NOMO-1 treated with DMSO at 0.1 percent for 48 hours (cell line): ENCODE measurements around the gene GALNT12.

Experiments
- DNase-seq: peaks from one replicate; lab custom pipeline; 2025; ENCODE audit not compliant: unreplicated experiment; lab: John Stamatoyannopoulos, UW

Gene GALNT12

DNA sequence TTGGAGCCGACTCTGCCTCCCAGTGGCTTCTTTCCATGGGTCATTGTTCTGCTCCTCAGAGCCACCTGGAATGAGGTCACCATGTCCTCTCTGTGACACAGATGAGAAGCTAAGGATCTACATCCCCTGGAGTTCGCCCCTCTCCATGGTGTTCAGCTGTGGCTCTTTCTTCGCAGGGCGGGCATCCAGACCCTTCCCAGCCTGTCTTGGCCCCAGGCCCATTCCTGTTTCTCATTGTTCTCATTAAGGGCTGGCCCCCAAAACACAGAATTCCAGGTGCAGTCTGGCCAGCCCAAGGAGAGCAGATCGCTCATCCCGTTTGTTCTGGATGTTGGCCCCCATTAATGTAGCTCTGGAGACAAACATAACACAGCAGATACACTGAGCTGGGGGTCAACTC lies 69.8 kb downstream of the GALNT12 start:
- no peak for DNase-seq

DNA sequence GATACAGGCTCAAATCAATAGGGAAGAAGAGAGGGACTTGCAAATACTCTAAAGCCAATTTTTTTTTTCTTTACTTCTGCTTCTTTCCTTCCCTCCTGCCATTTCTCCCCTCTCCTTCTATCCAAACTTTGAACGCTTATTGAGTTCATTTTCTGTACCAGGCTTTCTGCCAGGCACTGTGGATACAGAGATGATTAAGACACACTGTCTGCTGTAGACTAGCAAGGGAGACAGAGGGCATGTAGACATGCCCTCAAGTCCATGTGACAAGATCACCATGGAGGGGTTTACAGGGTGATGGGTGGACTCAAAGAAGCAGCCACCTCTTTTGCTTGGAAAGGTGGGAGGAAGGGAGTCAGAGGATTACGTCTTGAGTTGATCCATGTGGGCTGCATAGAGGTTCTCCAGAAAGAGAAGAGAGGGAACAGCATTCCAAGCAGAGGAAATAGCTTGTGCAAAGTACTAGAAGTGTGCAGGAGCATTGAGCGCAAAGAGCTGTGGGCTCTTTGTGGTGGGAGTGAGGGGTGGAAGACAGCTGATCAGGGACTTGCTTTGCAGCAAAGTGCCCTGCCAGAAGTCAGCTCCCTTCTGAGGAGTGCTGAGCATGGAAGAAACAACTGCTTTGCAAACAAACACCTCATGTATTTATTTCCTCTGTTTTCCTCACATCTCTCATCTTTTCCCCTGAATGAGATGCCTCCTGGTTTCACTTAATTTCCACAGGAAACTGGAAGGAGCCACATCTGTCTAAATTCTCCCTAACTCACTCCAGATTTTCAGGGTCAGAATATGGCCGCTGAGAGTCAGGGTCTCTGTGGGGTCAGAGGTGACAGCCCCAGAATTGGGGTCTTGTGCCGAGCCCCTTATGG lies 71.9 kb downstream of the GALNT12 start:
- DNase-seq: no peak

DNA sequence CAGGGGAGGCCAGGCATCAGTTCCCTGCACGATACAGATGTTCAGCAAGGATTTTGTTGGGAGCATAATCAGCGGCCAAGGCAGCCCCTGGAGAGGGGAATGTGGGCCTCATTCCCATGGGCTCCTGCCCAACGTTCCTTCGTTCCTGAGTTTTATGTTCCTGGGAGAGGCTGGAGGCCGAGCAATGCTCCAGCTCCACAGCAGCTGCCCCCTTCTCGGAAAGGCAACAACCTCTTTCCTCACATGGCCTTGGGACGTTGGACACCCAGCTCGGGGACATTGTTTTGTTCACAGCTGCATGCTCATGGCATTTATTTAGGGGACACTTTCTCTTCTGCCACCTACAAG lies 72.5 kb downstream of the GALNT12 start:
- no peak for DNase-seq

DNA sequence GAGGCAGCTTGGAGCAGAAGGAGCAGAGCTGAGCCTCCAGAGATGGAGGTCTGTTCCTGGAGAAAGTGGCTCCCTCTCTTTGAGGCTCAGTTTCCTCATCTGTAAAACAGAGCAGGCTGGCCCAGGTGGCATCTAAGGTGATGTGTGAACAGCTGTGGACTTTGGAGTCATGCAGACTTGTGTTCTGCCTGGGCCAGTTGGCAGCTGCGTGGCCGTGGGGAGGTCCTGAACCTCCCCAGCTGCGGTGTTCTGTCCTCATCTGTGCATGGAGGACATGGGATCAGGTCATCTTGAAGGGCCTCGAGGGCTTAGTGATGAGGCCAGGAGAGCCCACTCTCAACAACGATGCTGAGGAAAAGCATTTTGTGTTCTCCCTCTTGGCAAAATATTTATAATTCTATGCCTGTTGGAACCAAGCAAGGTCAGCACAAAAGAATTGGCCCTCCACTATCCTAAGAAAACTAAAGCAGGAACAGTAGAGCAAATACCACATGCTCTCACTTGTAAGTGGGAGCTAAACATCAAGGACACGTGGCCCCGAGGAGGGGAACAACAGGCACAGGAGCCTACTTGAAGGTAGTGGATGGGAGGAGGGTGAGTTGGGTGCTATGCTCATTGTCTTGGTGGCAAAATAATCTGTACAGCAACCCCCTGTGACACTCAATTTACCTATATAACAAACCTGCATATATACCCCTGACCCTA lies 73.0 kb downstream of the GALNT12 start:
- DNase-seq: no peak

DNA sequence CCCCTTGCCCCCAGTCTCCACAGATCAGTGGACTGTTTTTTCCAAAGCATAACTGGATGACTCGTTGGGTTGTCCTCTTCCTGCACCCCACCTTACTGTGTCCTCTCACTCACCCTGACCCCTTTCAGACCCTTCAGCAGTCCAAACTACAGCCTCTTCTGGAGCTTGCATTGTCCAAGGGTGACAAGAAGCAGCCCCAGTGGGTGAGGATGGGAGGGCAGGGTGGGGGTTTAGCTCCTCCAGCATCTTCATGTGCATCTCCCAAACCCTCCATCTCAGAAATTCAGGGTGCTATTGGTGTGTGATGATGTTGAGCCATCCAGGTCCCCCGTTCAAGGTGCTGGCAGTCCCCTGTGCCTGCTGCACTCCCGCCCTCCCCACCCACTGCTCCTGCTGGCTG lies 73.9 kb downstream of the GALNT12 start:
- DNase-seq: no peak

DNA sequence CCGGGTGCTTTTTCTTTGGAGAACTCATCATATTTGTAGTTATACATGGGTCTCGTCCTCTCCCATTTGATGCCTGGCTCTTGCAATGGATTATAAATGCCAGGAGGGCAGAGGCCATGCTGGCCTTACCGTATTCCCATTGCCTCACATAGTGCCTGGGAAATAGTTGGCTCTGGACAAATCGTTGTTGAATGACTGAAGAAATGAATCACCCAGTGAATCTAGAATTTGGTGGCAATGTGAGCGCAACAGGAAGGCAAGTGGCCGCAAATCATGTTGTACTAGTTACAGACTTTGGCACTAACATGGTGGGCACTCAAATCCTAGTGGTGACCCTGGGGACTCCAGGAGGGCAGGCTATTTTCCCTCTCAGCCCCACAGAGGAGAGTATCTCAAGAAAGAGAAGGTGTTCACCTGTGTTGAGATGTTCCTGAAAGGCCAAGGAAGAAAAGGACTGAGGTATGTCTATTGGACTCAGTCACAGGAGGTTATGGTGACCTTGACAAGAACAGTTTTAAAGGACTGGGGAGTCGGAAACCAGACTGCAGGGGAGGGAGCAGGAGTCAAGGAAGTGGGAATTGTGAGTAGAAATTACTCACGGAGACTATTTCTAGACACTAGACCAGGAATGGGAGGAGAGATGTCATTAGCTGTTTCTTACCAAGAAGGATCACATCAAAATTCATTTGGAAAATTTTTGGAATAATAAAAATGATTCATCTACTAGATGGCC lies 74.5 kb downstream of the GALNT12 start:
- DNase-seq: no peak

DNA sequence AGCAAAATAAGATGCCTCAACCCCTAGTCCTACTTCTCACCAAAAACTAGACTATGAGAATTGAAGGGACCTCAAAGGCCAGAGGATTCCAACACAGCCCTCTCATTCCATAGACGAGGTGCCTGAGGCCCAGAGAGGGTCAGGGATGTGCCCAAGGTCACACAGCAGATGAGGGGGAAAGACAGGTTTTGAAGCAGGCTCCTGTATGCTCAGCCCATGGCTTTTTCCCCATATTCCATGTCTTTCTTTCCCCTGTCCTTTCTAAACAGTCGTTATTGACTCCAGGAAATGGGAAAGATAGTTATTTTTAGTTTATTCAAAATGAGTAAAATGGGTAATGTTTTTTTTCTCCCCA lies 75.1 kb downstream of the GALNT12 start:
- no peak for DNase-seq

DNA sequence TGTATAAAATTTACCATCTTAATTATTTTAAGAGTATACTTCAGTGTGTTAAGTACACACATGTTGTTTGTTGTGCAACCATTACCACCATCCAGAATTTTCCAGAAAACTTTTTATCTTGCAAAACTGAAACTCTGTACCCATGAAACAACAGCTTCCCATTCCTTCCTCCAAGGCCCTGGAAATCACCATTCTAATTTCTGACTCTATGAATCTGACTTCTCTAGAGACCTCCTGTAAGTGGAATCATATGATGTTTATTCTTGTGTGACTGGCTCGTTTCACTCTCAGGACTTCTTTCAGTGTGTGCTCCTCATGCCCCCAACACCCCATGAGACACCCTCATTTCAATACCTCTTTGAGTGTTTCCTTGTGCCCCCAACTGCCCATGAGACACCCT lies 75.8 kb downstream of the GALNT12 start:
- no peak for DNase-seq

DNA sequence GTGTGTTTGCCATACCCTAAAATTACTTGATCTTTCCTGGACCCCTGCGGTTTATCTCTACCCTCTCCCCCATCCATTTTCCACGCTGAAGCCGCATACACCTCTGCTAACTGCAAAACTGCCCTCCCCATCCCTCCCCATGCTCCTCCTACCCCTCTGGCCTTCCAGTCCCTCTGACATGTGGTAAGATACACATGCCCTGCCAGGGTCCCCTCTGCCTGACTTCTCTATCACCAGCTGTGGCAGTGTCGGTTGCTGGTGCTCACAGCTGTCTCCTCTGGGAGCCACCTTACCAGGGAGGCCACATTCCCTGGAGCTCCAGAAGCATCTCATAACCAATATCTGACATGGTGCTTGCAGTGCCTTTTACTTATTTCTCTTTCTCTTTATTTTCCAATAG lies 77.4 kb downstream of the GALNT12 start:
- DNase-seq: no peak

DNA sequence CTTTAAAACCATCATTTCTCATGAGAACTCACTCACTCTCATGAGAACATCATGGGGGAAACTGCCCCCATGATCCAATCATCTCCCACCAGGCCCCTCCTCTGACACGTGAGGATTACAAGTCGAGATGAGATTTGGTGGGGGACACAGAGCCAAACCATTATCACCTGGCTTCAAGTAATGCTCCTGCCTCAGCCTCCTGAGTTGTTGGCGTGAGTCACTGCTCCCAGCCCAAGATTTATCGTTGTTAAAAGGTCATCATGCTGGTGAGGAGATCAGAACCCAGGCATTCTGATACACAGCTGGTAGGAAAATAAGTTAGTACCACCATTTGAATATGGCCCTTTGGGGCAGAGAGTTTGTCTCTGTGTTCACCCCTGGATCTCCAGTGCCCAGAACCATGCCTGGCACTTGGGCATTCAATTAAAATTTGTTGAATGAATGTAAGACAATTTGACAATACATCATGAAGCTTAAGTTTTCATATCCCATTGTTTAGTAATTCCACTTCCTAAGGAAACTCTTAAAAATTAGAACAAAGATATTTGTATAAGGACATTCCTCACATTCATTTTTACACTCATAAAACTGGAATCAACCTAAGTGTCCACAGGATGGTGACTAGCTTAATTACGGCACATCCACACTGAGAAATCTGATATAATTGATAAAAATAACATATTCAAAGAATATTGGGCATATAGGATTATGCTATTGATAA lies 78.3 kb downstream of the GALNT12 start:
- no peak for DNase-seq

DNA sequence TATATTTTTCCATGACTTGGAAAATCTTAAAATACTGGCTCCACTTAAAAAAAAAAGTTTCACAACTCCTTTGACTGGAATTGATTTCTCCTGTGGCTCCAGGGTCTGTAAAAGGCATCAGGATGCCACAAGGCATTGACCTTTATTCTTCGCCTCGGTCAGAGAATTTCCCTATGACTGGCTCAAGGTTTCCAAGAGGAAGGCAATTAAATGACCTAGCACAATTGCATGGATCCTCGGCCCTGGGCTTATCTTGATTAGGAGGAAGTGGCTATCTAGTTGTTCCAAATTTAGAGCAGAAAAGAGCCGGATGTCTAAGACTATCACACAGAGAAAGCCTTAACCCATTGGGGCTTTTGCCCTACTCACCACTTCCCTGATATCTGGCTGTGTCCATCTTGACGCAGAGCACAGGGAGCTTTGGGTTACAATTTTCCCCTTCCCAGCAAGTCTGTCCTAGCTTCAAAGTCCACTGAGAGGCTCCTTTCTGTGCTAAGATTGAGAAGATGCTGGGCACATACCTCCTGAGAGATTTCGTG lies 79.3 kb downstream of the GALNT12 start:
- DNase-seq: peak; percentile 65

DNA sequence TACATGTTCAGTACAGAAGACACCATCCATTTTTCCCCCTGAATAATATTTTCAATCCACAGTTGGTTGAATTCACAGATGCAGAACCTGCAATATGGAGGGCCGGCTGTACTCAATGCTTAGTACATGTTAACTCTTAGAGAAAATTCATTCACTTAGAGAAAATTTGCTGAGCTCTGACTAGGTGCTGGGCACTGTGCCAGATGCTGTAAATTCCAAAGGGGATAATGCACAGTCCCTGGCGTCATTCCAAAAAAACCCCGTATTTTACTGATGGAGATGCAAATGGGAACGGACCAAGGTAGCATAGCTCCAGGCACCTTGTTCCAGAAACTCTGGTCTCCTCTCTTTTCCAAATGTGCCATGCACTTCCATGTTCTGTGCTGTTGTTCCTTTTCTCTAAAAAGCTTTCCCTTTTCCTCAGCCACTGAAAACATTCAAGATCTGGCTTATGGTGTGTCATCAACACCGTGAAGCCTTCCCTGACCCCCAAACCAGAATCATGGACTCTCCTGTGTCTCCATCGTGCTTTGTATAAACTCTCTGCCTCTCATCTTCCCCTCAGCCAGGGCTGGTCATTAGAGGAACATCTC lies 80.5 kb downstream of the GALNT12 start:
- DNase-seq: no peak

DNA sequence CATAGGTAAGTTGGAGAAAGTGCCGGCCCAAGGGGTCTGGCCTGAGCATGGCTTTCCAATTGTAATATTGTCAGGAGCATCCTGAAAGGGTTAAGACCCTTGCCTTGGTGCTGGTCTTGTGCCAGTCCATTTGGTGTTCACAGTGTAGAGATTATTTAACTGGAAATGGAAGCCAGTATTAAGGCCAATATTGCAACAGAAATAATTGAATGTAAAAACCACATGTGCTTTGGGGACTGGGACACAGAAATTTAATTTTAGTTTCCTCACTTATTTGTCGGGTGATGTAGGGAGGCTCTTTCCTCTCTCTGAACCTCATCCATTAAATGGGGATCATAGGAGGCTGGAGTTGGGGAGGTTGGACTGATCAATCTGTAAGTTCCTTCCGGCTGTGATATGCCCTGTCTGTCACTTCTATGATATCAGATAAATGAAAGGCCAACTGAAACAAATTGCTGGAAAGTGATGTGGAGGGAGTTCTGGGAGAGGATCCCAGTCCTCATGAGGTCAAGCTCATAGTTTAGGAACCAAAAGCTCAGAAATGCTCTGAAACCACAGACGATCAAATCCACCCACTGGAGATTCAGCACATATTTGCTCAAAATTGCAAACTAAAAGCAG lies 81.4 kb downstream of the GALNT12 start:
- DNase-seq: no peak

DNA sequence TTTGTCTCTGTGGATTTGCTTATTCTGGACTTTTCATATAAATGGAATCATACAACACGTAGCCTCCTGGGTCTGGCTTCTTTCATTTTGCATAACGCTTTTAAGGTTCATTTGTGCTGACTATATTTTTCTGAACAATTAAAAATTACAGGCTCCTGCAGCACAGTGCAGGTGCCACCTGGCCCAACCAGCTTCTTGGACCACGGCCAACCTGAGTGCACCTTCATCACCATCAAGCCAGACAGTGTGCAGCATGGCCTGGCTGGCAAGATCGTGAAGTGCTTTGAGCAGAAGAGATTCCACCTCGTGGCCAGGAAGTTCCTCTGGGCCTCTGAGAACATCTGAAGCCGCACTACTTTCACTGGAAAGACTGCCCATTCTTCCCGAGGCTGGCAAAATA lies 82.8 kb downstream of the GALNT12 start:
- no peak for DNase-seq

DNA sequence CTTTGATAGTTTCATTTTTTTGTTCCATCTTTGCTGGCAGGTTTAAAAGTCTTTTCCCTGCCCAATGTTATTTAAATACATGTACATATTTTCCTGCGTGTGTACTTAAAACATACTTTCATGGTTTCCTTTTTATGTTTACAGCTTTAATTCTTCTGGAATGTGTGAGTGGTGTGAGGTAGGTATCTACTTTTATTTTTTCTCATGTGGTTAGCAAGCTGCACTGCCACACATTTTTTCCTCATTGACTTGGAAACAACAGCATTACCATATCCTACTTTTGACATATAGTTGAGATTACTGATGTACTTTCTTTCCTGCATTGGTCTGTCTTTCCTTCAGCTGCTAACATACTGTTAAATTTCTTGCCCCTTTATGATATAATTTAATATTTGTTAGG lies 84.8 kb downstream of the GALNT12 start:
- no peak for DNase-seq

DNA sequence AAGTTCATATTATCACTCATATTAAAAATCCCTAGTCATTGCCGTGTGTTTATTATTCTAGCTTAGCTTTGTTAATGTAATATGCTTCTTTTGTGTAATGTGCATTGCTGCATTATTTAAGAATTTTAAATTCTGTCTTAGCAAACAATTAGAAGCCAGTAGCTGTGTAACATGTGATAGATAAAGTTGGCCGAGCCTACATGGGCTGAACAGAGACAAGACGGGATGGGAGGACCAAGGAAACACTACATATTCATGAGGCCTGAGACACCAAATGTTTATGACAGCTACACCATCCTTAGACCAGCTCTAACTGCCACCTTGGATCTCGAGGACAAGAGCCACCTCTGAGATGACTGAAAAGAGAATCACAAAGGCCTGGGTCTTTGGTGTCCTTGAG lies 85.2 kb downstream of the GALNT12 start:
- no peak for DNase-seq

DNA sequence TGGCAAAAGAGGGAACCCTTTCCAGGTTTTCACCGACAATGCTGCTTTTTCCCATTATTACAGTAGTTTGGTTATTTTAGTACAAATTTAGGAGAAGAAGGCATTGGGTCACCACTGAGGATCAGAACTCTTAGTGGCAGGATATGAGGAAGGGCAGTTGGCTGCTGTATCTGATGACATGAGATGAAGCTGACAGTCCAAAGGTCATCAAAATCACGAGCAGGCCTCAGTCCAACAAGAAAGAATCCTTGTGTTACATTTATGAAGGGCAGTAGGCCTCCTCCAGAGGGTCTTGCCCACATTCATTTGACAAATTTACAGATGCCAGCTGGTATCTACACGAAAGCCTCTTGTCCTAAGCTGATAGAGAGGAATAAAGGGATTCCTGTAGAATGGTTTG lies 86.7 kb downstream of the GALNT12 start:
- no peak for DNase-seq

DNA sequence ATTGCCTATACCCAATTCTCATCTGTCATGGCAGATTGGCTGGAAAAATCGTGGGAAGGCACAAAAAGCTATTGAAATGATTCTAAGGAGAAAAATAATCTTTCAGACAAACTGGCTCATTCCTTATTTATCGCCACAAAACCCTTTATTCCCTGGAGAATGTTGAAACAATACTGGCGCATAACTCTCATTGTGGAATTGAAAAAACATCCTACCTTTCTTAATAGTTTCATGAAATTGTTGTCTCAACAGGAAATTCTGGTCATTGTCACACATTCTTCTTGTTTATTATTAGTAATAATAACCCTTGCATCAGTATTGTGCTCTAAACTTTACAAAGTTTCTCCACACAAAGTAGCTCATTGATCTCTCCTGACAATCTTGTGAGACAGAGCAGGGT lies 87.3 kb downstream of the GALNT12 start:
- no peak for DNase-seq

DNA sequence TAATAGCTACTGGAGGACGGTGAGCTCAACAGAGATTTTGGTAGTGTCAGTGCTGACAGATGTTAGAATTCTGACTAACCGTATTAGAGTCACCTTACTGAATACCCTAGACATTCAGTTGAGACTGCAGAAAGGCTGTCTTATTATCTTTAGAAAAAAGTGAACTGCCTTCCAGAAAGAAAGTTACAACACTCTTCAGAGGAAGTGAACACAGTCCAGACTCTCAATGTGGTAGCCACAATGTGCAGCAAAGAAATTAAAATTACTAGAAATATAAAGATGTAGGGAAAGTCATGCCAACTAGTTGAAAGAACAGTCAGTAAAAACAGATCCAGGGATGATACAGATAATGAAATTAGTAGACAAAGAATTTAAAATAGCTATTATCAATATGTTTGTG lies 89.2 kb downstream of the GALNT12 start:
- DNase-seq: peak; percentile 48

DNA sequence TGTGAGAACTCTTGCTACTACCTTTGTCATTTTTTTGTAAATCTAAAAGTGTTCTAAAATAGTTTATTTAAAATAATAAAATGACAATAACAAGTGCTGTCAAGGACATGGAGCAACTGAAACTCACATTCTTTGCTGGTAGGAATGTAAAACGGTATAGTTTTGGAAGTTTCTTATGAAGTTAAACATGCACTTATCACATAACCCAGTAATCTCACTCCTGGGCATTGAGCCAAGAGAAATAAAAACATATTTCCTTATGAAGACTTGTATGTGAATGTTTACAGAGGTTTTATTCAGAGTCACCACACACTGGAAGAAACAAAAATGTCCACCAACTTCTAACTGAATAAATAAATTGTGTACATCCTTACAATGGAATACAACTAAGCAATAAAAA lies 90.3 kb downstream of the GALNT12 start:
- no peak for DNase-seq
